ENCODE results near the gene GOSR1. TPM values are rescaled to one million over a fixed set of nuclear protein-coding genes. Genes with fewer than 3 reads are reported as not detected.
"Not testable (repeated sequence)": the region's sequence is repeated elsewhere in the genome, so short reads cannot be mapped to it uniquely, and the experiment has no call there.

GOSR1 gene
- polyA plus RNA-seq, 4 donors, result 42.3 to 59.8 (median 51.7) TPM

DNA sequence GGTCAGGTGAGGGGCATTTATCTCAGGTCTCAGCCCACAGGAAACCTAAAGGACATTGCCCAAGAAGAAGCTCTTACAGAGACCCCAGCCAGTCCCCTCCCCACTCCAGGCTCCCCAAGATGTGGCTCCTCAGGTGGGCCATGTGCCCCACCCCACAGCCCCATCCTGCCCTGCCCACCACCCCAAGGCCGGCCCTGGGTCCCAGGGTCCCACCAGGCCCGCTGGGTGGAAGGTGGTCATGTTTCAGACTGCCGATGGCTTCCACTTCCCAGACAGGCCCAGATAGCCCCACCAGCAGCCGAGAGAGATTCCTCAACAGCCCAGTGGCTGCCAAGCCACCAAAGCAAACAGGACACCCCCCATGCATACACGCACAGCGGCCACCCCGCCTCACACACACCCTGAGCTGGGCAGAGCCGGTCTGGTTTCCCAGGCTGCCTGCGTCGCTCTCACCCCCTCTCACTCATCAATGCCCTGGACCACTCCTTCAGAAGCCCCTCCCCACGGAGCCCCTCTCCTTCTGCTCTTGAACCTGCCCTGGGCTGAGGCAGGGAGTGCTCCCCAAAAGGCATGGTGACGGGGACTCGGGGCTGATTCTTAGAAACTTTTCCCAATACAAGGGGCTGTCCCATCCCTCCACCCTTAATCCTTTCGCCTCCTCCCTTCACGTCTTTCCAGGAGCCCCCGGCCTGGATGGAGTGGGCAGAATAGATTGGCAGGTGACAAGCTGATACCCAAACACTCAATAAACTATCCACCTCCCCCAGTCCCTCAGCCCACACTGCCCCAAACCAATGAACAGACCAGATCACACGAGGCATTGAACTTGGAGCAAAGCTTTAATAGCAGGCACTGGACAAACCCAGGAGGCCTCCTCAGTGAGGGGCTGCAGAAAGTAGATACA is 95.7 kb downstream of the GOSR1 start:
- DNase-seq (ENCODE audit: low read depth in 4 of 4, low spot score in 2 of 4), result not testable (repeated sequence)

DNA sequence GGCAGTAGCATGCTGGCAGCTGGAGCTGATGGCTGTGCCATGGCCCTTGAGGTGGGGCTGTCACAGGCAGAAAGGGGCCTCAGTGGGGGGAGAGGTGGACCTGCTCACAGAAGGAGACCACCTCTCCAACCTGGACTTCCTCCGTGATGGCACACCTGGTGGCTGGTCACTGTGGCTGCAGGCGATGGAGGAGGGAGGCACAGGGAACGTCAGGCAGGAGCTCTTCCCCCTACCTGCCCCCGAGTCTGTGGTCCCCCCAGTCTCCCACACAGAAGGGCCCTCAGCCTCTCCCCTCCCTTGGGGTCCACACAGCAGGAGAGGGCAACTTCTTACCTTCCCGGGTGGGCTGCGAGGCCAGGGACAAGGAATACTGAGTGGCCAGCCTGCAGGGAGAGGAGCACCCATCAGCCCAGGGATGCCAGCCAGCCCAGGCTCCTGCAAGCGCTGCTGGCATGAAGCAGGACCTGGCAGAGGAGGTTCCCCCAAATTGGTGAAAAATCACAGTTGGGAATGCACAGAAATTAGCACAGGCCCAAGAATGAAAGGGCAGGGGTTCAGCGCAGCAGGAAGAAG is 96.5 kb downstream of the GOSR1 start:
- DNase-seq (ENCODE audit: low read depth in 4 of 4, low spot score in 2 of 4), result no peak

DNA sequence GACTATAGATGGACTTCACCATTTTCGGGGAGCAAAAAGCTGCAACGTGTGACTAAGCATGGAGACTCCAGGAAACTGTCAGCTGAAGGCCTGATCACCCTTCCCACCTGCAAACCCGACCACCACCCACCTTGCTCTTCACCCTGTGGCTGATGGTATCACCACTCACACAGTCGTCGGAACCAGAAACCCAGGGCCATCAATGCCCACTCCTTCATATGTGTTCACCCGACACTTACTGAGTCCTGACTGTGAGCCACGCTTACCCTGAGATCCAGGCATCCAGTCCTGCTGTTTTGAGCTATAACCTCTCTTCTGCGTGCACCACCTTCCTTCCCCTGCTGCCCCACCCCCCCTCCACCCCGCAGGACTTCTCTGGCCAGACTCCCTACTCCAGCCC is 97.1 kb downstream of the GOSR1 start:
- DNase-seq (ENCODE audit: low read depth in 4 of 4, low spot score in 2 of 4), result not testable (repeated sequence)

DNA sequence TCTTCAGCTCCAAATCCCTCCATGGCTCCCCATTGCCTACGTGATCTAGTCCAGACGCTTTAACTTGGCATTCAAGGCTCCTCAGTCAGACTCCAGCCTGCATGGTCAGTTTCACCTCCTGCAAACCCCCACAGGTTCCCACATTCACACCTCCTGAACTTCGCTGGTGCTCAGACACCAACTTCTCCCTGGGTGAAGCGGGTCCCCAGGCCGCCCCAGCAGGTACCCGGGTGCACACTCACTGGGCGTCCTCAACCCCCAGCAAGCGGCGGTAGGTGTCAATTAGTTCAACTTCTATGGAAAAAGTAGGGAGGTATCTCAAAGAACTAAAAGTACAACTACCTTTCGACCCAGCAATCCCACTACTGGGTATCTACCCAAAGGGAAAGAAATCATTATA is 97.6 kb downstream of the GOSR1 start:
- not testable (repeated sequence) for DNase-seq (ENCODE audit: low read depth in 4 of 4, low spot score in 2 of 4)

DNA sequence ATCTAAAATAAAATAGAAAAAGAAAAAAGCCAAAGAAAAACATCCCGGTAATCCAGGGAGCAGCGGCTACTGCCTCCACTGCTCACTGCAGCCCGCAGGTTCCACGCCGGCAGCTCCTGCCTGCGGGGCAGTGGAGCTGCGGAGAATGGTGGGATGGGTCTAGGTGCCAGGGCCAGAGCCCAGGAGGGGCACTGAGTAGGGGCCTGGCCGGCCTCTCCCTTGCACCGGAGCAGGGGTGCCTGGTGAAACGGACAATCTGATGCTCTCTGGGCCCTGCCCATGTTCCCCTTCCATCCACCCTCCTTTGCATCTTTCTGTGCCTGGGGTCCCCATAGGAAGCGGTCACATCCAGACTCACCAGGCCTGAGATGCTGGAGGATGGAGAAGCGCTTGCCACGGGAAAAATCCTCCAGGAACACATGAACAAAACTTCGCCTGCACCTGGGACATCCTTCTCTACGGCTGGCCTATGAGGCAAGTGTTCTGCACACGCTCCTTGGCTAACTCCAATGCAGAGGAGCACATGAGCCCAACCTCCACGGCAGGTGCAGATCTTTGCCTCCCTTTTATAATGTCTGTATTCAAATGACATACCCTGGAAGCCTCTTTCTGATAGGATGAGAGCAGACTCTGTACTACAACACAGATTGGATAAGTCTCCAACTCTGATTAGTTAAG is 98.6 kb downstream of the GOSR1 start:
- not testable (repeated sequence) for DNase-seq (ENCODE audit: low read depth in 4 of 4, low spot score in 2 of 4)

DNA sequence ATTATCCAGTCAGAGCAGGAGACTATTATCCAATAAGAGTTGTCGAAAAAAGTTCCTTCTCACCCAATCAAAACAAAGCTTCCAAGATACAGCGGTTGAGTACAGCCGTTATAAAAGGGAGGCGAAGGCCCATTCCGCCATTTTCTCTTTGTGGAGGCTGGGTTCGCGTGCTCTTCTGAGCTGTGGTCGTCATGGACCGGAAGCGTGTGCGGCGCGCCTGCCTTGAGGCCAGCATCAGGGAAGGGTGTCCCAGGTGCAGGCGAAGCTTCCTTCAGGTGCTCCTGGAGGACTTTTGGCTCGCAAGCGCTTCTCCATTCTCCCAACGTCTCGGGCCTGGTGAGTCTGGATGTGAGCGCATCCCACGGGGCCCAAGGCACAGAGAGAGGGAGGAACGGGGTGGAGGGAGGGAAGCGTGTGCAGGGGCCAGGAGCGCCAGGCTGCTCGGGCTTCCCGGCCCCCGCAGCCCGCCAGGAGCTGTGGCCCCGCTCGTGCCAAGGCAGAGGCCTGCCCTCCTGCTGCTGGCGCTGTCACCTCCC is 99.2 kb downstream of the GOSR1 start:
- no peak for DNase-seq (ENCODE audit: low read depth in 4 of 4, low spot score in 2 of 4)

Other genes starting within 250 kb of the GOSR1 start
- gene SLC6A4, start 241.7 kb upstream of the GOSR1 start, polyA plus RNA-seq (ENCODE audit: insufficient read length in 4 of 4), result 1 to 10 TPM in 1 of 4 donors, under 1 TPM in 3; 0.52 to 1.0 (median 0.83) TPM
- 10 to 100 TPM; 72.3 to 99.7 (median 81.3) TPM for gene BLMH, start 185.5 kb upstream of the GOSR1 start, polyA plus RNA-seq (ENCODE audit: insufficient read length in 4 of 4)
- gene TMIGD1, start 143.4 kb upstream of the GOSR1 start, polyA plus RNA-seq (ENCODE audit: insufficient read length in 4 of 4), result 1 to 10 TPM in 1 of 4 donors, under 1 TPM in 3; 0.59 to 1.2 (median 0.83) TPM
- gene CPD, start 98.5 kb upstream of the GOSR1 start, polyA plus RNA-seq (ENCODE audit: insufficient read length in 4 of 4), result 10 to 100 TPM; 81.5 to 92.2 (median 85.5) TPM